Neural cell (in vitro differentiated cells): ENCODE measurements around the gene PHLDA1. TPM values are rescaled to one million over a fixed set of nuclear protein-coding genes. Genes with fewer than 3 reads are reported as not detected.

Experiments
- H2AFZ ChIP-seq: fragments of 200-600, 300-800 bp; sonication (generic), shearing (Covaris generic); 2 replicates; pipeline ENCODE4 v1.6.0; 2014; ENCODE audit warnings: low read depth, mild to moderate bottlenecking, antibody characterized with exemption, low read length, moderate library complexity
- H3F3A ChIP-seq: fragments of 200-600 bp; shearing (Covaris generic); 2 replicates; pipeline ENCODE4 v1.6.1; 2016; ENCODE audit warnings: mild to moderate bottlenecking, moderate library complexity, mixed read lengths, antibody characterized with exemption, low read length; ENCODE audit not compliant: insufficient read depth, poor library complexity, severe bottlenecking
- H3K27ac ChIP-seq: fragments of 200-600, 300-800 bp; sonication (generic), shearing (Covaris generic); 2 replicates; pipeline ENCODE4 v1.5.1; 2014; ENCODE audit warnings: mild to moderate bottlenecking, low read length, moderate library complexity
- H3K27me3 ChIP-seq: fragments of 300-800, 200-600 bp; sonication (generic), shearing (Covaris generic); 2 replicates; pipeline ENCODE4 v1.6.0; 2014; ENCODE audit warnings: mild to moderate bottlenecking, low read depth, low read length, moderate library complexity; ENCODE audit not compliant: insufficient read depth
- H3K36me3 ChIP-seq: fragments of 300-800, 200-600 bp; sonication (generic), shearing (Covaris generic); 2 replicates; pipeline ENCODE4 v1.5.1; 2014; ENCODE audit warnings: mild to moderate bottlenecking, antibody characterized with exemption, low read length, moderate library complexity; ENCODE audit not compliant: insufficient read depth
- H3K4me2 ChIP-seq: fragments of 300-800, 200-600 bp; sonication (generic), shearing (Covaris generic); 2 replicates; pipeline ENCODE4 v1.6.0; 2014; ENCODE audit warnings: mild to moderate bottlenecking, low read length
- H3K4me3 ChIP-seq: fragments of 300-800, 200-600 bp; sonication (generic), shearing (Covaris generic); 2 replicates; pipeline ENCODE4 v1.5.1; 2014; ENCODE audit warnings: mild to moderate bottlenecking, low read length, moderate library complexity
- H3K79me2 ChIP-seq: fragments of 200-600 bp; shearing (Covaris generic); replicated peaks from 2 replicates; pipeline ENCODE4 v1.6.0; 2014; ENCODE audit warnings: mild to moderate bottlenecking, low read length, moderate library complexity; ENCODE audit not compliant: insufficient read depth
- H3K9ac ChIP-seq: fragments of 300-800, 200-600 bp; sonication (generic), shearing (Covaris generic); 2 replicates; pipeline ENCODE4 v1.6.1; 2016; ENCODE audit warnings: mild to moderate bottlenecking, low read length, mixed read lengths
- H3K9me2 ChIP-seq: fragments of 200-600 bp; shearing (Covaris generic); 2 replicates; pipeline ENCODE4 v1.6.1; 2016; ENCODE audit warnings: mild to moderate bottlenecking, low read length, mixed read lengths; ENCODE audit not compliant: insufficient read depth
- H3K9me3 ChIP-seq: fragments of 200-600, 300-800 bp; sonication (generic), shearing (Covaris generic); 2 replicates; pipeline ENCODE4 v1.6.1; 2016; ENCODE audit warnings: mild to moderate bottlenecking, mixed run types, low read length, moderate library complexity, mixed read lengths
- H4K20me1 ChIP-seq: fragments of 200-600 bp; shearing (Covaris generic); 2 replicates; pipeline ENCODE4 v1.6.1; 2016; ENCODE audit warnings: mild to moderate bottlenecking, mixed run types; ENCODE audit not compliant: insufficient read depth
- EP300 ChIP-seq: fragments of 450-650 bp; conservative IDR thresholded peaks from 2 replicates; pipeline ENCODE4 v1.6.1; 2014; ENCODE audit warnings: antibody characterized with exemption, mild to moderate bottlenecking, moderate library complexity; ENCODE audit not compliant: poor library complexity, severe bottlenecking
- EZH2 ChIP-seq: fragments of 200-600, 300-800 bp; shearing (Covaris generic), sonication (generic); IDR thresholded peaks from 2 replicates; pipeline ENCODE4 v1.6.1; 2014; ENCODE audit warnings: antibody characterized with exemption, low read length, borderline replicate concordance, mild to moderate bottlenecking; ENCODE audit not compliant: insufficient read depth, poor library complexity, severe bottlenecking
- MXI1 ChIP-seq: fragments of 450-650 bp; conservative IDR thresholded peaks from 2 replicates; pipeline ENCODE4 v1.6.1; 2014; ENCODE audit warnings: antibody characterized with exemption, mild to moderate bottlenecking; ENCODE audit not compliant: poor library complexity, severe bottlenecking
- POLR2AphosphoS5 ChIP-seq: IDR thresholded peaks from 2 replicates; pipeline ENCODE4 v1.6.1; 2012
- RAD21 ChIP-seq: fragments of 450-650 bp; conservative IDR thresholded peaks from 2 replicates; pipeline ENCODE4 v1.6.1; 2014; ENCODE audit warnings: antibody characterized with exemption, mild to moderate bottlenecking, moderate library complexity
- TAF1 ChIP-seq: IDR thresholded peaks from 2 replicates; pipeline ENCODE4 v1.6.1; 2012; ENCODE audit warnings: low read depth
- polyA plus RNA-seq: library from polyadenylated mRNA; depleted of rRNA; stranded (reverse); fragments of >200 nt; gene quantifications from 2 replicates; pipeline ENCODE4 v1.2.3, GENCODE V29; 2014
- TF ChIP-seq, protein P1 (sequence below): IDR thresholded peaks from 2 replicates; pipeline ENCODE4 v1.6.1; 2012; ENCODE audit warnings: borderline replicate concordance
- TF ChIP-seq, protein P2 (sequence below): fragments of 450-650 bp; IDR thresholded peaks from 2 replicates; pipeline ENCODE4 v1.5.1; 2014; ENCODE audit warnings: antibody characterized with exemption, mild to moderate bottlenecking, moderate library complexity; ENCODE audit not compliant: poor library complexity, severe bottlenecking

Gene PHLDA1
- polyA plus RNA-seq, 1 donor from 2014 or later = 8.5 TPM

GRCh38 chr12:76033081-76034011 is 1.8 kb upstream of the PHLDA1 start:
- H2AFZ ChIP-seq = no peak overlapping the region

GRCh38 chr12:76032043-76032981 is 736 bp upstream of the PHLDA1 start:
- no peak for TF ChIP-seq POLR2AphosphoS5
- TF ChIP-seq, protein P1, sequence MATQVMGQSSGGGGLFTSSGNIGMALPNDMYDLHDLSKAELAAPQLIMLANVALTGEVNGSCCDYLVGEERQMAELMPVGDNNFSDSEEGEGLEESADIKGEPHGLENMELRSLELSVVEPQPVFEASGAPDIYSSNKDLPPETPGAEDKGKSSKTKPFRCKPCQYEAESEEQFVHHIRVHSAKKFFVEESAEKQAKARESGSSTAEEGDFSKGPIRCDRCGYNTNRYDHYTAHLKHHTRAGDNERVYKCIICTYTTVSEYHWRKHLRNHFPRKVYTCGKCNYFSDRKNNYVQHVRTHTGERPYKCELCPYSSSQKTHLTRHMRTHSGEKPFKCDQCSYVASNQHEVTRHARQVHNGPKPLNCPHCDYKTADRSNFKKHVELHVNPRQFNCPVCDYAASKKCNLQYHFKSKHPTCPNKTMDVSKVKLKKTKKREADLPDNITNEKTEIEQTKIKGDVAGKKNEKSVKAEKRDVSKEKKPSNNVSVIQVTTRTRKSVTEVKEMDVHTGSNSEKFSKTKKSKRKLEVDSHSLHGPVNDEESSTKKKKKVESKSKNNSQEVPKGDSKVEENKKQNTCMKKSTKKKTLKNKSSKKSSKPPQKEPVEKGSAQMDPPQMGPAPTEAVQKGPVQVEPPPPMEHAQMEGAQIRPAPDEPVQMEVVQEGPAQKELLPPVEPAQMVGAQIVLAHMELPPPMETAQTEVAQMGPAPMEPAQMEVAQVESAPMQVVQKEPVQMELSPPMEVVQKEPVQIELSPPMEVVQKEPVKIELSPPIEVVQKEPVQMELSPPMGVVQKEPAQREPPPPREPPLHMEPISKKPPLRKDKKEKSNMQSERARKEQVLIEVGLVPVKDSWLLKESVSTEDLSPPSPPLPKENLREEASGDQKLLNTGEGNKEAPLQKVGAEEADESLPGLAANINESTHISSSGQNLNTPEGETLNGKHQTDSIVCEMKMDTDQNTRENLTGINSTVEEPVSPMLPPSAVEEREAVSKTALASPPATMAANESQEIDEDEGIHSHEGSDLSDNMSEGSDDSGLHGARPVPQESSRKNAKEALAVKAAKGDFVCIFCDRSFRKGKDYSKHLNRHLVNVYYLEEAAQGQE = no peak
- no peak for TF ChIP-seq MXI1
- TF ChIP-seq RAD21 = no peak
- TF ChIP-seq TAF1 = no peak
- TF ChIP-seq, protein P2, sequence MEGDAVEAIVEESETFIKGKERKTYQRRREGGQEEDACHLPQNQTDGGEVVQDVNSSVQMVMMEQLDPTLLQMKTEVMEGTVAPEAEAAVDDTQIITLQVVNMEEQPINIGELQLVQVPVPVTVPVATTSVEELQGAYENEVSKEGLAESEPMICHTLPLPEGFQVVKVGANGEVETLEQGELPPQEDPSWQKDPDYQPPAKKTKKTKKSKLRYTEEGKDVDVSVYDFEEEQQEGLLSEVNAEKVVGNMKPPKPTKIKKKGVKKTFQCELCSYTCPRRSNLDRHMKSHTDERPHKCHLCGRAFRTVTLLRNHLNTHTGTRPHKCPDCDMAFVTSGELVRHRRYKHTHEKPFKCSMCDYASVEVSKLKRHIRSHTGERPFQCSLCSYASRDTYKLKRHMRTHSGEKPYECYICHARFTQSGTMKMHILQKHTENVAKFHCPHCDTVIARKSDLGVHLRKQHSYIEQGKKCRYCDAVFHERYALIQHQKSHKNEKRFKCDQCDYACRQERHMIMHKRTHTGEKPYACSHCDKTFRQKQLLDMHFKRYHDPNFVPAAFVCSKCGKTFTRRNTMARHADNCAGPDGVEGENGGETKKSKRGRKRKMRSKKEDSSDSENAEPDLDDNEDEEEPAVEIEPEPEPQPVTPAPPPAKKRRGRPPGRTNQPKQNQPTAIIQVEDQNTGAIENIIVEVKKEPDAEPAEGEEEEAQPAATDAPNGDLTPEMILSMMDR = no peak
- no peak for TF ChIP-seq EZH2
- Histone ChIP-seq H3F3A (no peaks in the 10 kb centered on the region), H3K4me2 (peak overlapping the region; percentile 18), H4K20me1 (no peaks in the 10 kb centered on the region), H2AFZ (no peak overlapping the region), H3K36me3 (no peaks in the 10 kb centered on the region), H3K9me2 (no peaks in the 10 kb centered on the region), H3K27ac (peak overlapping the region; percentile 46), H3K4me3 (peak overlapping the region; percentile 83), H3K27me3 (peaks cover 22% of the 10 kb centered on the region), H3K79me2 (peaks cover 15% of the 10 kb centered on the region), H3K9ac (peak overlapping the region; percentile 79), H3K9me3 (no peaks in the 10 kb centered on the region)

More at GRCh38 chr12:76033081-76034011, 1.8 kb upstream of the PHLDA1 start:
- Histone ChIP-seq H3K9ac (no peak overlapping the region), H3K36me3 (no peaks in the 10 kb centered on the region), H3K4me3 (peak overlapping the region; percentile 83), H4K20me1 (no peaks in the 10 kb centered on the region), H3F3A (no peaks in the 10 kb centered on the region), H3K27ac (no peak overlapping the region), H3K79me2 (peaks cover 13% of the 10 kb centered on the region), H3K27me3 (peaks cover 21% of the 10 kb centered on the region), H3K9me3 (no peaks in the 10 kb centered on the region), H3K9me2 (no peaks in the 10 kb centered on the region), H3K4me2 (no peak overlapping the region)
- TF ChIP-seq, protein P2 = no peak
- no peak for TF ChIP-seq EP300
- TF ChIP-seq, protein P1 = no peak
- no peak for TF ChIP-seq MXI1
- TF ChIP-seq EZH2 = no peak
- no peak for TF ChIP-seq POLR2AphosphoS5
